Stimulated activated CD8-positive, alpha-beta memory T cell treated with anti-CD3 and anti-CD28 coated beads, Interleukin-12 subunit alpha, Interleukin-12 subunit beta, amount 100 ng/mL, for 4 hours (primary cell): ENCODE measurements around the gene KIAA1671.
A peak's percentile ranks its signal among the peaks of the same experiment; 100 is the strongest.

ENCODE experiments used
- DNase-seq: peaks from one replicate; pipeline ENCODE4 v3.0.0-alpha.2; 2020; ENCODE audit warnings: low read depth

The KIAA1671 gene

GRCh38 chr22:24981656-24982055, 29.1 kb downstream of the KIAA1671 start:
- DNase-seq = no peak

- no peak for DNase-seq
Observed at GRCh38 chr22:24982301-24983056, 30.0 kb downstream of the KIAA1671 start.

- no peak for DNase-seq
Observed at GRCh38 chr22:24983151-24983550, 30.6 kb downstream of the KIAA1671 start.

- no peak for DNase-seq
Observed at GRCh38 chr22:24984122-24984521, 31.6 kb downstream of the KIAA1671 start.

GRCh38 chr22:24985826-24986214, 33.3 kb downstream of the KIAA1671 start:
- DNase-seq = no peak

GRCh38 chr22:24986816-24987215, 34.3 kb downstream of the KIAA1671 start:
- peak; percentile 1 for DNase-seq

GRCh38 chr22:24989135-24989534, 36.6 kb downstream of the KIAA1671 start:
- DNase-seq = no peak

- no peak for DNase-seq
Observed at GRCh38 chr22:24989541-24989951, 37.0 kb downstream of the KIAA1671 start.

GRCh38 chr22:24990344-24990905, 37.9 kb downstream of the KIAA1671 start:
- DNase-seq = no peak

GRCh38 chr22:24992946-24993345, 40.4 kb downstream of the KIAA1671 start:
- no peak for DNase-seq

GRCh38 chr22:24994070-24994763, 41.7 kb downstream of the KIAA1671 start:
- DNase-seq = no peak

GRCh38 chr22:24995649-24996180, 43.2 kb downstream of the KIAA1671 start:
- no peak for DNase-seq

- DNase-seq = no peak
Observed at GRCh38 chr22:24996420-24996952, 44.0 kb downstream of the KIAA1671 start.

GRCh38 chr22:24997023-24997422, 44.5 kb downstream of the KIAA1671 start:
- no peak for DNase-seq

GRCh38 chr22:25000686-25001085, 48.2 kb downstream of the KIAA1671 start:
- no peak for DNase-seq

GRCh38 chr22:25002241-25002985, 49.9 kb downstream of the KIAA1671 start:
- DNase-seq = no peak

- no peak for DNase-seq
Observed at GRCh38 chr22:25006354-25006753, 53.8 kb downstream of the KIAA1671 start.

GRCh38 chr22:25007444-25008106, 55.1 kb downstream of the KIAA1671 start:
- no peak for DNase-seq

GRCh38 chr22:25008666-25009065, 56.1 kb downstream of the KIAA1671 start:
- no peak for DNase-seq

- no peak for DNase-seq
Observed at GRCh38 chr22:25012741-25013143, 60.2 kb downstream of the KIAA1671 start.

GRCh38 chr22:25013607-25014006, 61.1 kb downstream of the KIAA1671 start:
- DNase-seq = no peak
